ACC112 (cell line): ENCODE data around the gene FAM229A.

ENCODE experiments used
- H2AFZ ChIP-seq: fragments of 200-600 bp; sonication (generic); one replicate; pipeline ENCODE4 v1.6.0; 2017; ENCODE audit warnings: antibody characterized with exemption, low read length; ENCODE audit not compliant: unreplicated experiment
- H3K27ac ChIP-seq: fragments of 200-600 bp; sonication (generic); 2 replicates; pipeline ENCODE4 v1.5.1; 2014; ENCODE audit warnings: low read depth, mild to moderate bottlenecking, antibody characterized with exemption, low read length, moderate library complexity
- H3K27me3 ChIP-seq: fragments of 200-600 bp; sonication (generic); 2 replicates; pipeline ENCODE4 v1.6.1; 2014; ENCODE audit warnings: mild to moderate bottlenecking, antibody characterized with exemption, low read length, moderate library complexity, mixed read lengths; ENCODE audit not compliant: insufficient read depth
- H3K36me3 ChIP-seq: fragments of 200-600 bp; sonication (generic); 2 replicates; pipeline ENCODE4 v1.6.1; 2016; ENCODE audit warnings: mild to moderate bottlenecking, antibody characterized with exemption, low read length, moderate library complexity, mixed read lengths; ENCODE audit not compliant: insufficient read depth
- H3K4me1 ChIP-seq: fragments of 200-600 bp; sonication (generic); one replicate; pipeline ENCODE4 v1.6.1; 2016; ENCODE audit warnings: low read length, mixed read lengths; ENCODE audit not compliant: insufficient read depth, unreplicated experiment, control insufficient read depth
- H3K4me3 ChIP-seq: fragments of 200-600 bp; sonication (generic); 2 replicates; pipeline ENCODE4 v1.5.1; 2014; ENCODE audit warnings: mild to moderate bottlenecking, low read depth, low read length
- H3K79me2 ChIP-seq: fragments of 200-600 bp; sonication (generic); one replicate; pipeline ENCODE4 v1.6.0; 2016; ENCODE audit warnings: low read length; ENCODE audit not compliant: control insufficient read depth, unreplicated experiment, insufficient read depth

FAM229A gene

DNA sequence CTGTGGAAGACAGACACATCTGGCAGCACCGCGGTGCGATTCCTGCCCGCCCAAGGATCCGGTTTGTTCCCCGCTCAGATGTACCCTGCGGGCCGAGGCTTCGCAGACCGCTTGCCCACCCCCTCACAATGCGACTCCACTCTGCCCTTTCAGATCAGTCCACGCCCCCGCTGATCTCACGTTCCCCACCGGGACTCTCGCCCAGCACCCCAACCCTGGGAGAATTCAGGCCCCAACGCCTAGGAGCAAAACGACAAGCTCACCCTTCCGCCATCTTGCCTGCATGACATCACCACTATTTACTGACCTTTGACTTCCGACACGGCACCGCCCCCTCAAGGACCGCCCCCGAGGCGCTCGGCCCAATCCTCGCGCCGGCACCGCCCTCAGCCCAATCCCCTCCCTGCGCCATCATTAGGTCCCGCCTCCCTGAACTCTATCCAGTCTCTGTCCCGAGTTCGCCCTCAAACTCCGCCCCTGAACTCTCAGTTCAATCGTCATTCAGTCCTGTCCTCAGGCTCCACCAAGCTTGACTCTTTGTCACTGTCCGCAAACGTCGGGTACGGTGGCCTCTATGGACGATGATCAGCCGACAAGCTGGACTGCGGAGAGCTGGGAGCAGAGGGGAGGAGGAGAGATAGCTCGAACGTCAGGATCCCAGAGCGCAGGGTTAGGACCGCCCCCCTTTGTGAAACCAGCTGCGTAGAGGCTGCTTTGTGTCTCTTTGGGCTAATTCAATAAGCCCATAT lies 32.0 kb upstream of the FAM229A start, which contains the start of gene BSDC1:
BSDC1 (minus strand) TSS at position 301 of the 749 bp plus-strand sequence; CDS start at position 274, 27 bp downstream.
- H3K79me2 ChIP-seq, result peaks cover 30% of the 10 kb centered on the region
- H3K27ac ChIP-seq, result peak within 1 kb of the TSS; percentile 76
- H3K36me3 ChIP-seq, result peaks cover 10% of the 10 kb centered on the region; the same call in 1 of the 2 replicates
- H3K27me3 ChIP-seq, result no peaks in the 10 kb centered on the region
- H3K4me3 ChIP-seq, result peak within 1 kb of the TSS; percentile 90
- H2AFZ ChIP-seq, result peak within 1 kb of the TSS; percentile 92
- peaks cover 12% of the 10 kb centered on the region for H3K4me1 ChIP-seq

DNA sequence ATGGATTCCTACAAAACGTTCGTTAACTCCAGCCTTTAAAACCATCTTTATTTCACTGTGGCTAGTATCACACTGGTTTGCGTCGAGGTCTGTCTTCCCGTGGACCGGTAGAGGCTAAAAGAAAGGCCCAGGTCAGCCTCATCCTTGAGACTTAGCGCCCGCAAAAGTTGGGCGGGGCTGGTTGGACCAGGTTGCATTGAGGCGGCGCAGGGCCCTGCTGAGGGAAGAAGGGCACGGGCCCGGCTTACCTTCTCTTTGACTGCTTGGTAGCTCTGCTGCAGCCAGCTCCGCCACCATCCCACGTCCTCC lies 31.5 kb upstream of the FAM229A start:
- peak overlapping the region; percentile 72 for H3K27ac ChIP-seq

DNA sequence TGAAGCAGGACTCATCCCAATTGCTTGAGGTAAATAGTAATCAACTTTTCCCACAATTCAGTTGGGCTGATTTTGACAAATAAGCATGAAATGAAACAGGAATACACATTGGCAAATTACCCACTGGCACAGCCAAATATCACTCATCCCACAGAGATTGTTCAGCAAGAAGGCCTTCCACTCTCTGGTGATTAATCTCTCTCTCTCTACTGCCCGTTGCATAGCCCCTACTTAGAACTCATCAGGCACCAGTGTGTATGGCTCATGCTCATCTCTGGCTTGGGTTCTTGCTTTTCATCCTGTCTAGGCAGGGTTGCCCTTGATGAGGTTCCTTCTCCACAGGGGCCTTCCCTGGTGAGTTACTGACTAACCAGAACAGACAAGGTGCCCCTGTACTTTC lies 30.9 kb upstream of the FAM229A start:
- Histone ChIP-seq H3K27ac (peak overlapping the region; percentile 72; the same call in 1 of the 2 replicates), H3K36me3 (peaks cover 12% of the 10 kb centered on the region; the same call in 1 of the 2 replicates), H3K4me1 (peaks cover 12% of the 10 kb centered on the region), H3K79me2 (peaks cover 30% of the 10 kb centered on the region), H3K4me3 (peak overlapping the region; percentile 90), H2AFZ (no peak overlapping the region), H3K27me3 (no peaks in the 10 kb centered on the region)

More for the DNA sequence above, 31.5 kb upstream of the FAM229A start:
- Histone ChIP-seq H3K4me1 (peaks cover 12% of the 10 kb centered on the region), H2AFZ (peak overlapping the region; percentile 54), H3K79me2 (peaks cover 30% of the 10 kb centered on the region), H3K36me3 (peaks cover 12% of the 10 kb centered on the region; the same call in 1 of the 2 replicates), H3K4me3 (peak overlapping the region; percentile 90), H3K27me3 (no peaks in the 10 kb centered on the region)

DNA sequence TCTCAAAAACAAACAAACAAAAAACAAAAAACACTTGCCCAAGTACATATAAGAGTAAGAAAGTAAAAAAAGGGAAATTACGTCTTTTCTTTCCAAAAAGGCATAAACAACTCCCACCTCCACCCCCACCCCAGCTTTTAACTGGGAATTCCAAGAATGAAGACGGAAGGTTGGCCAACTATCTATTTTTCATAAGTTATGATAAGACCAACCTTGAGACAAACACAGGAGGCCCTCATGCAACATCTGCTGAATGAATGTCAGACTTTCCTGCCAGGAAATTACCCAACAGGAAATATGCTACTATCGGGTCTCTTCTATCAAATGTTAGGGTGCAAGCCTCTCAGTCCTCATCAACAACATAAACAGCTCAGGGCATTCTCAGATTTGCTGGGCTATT lies 30.0 kb upstream of the FAM229A start:
- Histone ChIP-seq H3K36me3 (peaks cover 17% of the 10 kb centered on the region; the same call in 1 of the 2 replicates), H3K27ac (no peak overlapping the region), H3K4me3 (no peak overlapping the region; the same call in 1 of the 2 replicates), H2AFZ (no peak overlapping the region), H3K4me1 (peaks cover 12% of the 10 kb centered on the region), H3K79me2 (peaks cover 30% of the 10 kb centered on the region), H3K27me3 (no peaks in the 10 kb centered on the region)

DNA sequence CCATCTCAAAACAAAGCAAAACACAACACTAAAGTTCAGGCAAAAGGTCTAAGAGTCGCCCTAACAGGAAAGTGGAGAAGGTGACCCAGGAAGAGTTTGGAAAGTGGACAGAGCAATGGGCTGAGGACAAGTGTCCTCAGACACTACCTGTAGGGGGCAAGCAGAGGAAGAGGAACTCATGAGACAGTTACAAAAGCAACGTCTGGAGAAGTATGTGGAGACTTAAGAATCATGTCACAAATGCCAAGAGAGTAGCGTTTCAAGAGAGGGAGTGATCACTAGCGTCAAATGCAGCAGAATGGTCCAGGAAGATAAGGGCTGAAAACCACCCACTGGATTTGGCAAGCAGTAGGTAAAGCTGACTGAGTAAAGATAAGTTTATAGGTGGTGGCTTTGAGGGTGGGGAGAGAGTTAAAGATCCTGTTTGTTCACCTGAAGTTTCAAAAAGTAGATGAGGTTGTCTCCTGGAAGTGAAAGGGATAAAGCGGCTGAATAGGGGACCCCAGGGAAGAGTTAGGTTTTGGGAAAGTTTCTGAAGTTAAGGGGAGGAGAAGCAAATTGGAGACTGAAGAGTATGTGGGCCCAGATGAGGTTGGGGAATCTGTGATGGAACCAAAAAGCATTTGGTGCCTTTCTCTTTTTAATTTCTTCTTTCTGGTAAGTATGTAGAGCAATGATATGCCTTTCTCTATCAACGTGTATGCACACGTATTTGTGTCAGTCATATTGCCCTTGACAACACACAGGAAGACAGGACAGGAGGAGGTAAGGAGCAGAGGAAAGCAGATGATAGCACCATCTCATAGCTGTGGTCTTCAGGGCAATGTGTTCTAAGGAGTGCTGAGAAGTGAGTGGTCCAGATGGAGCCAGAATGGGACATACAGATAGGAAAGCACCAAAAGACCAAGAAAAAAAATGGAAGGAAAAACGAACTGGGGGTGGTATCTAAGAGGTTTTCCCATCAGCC lies 28.9 kb upstream of the FAM229A start:
- H3K4me3 ChIP-seq, result no peak overlapping the region
- H3K27me3 ChIP-seq, result no peaks in the 10 kb centered on the region
- no peak overlapping the region for H2AFZ ChIP-seq
- H3K36me3 ChIP-seq, result peaks cover 21% of the 10 kb centered on the region
- H3K79me2 ChIP-seq, result peaks cover 30% of the 10 kb centered on the region
- peaks cover 12% of the 10 kb centered on the region for H3K4me1 ChIP-seq
- no peak overlapping the region for H3K27ac ChIP-seq

DNA sequence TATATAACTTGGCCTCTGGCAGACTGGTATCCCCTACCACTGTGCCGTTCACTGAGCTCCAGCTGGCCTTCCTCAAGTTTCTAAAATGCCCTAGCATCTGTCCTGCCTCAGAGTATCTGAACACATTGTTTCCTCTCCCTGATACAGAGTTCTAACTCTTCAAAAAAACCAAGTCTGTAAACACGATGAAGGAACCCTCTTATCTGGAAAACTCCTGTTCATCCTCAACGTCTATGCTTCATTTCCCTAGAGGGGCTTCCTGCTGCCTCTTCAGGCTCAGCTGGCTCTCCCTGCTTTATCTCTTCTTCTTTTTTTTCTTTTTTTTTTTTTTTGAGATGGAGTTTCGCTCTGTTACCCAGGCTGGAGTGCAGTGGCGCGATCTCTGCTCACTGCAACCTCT lies 26.4 kb upstream of the FAM229A start:
- Histone ChIP-seq H3K4me3 (no peak overlapping the region), H3K4me1 (peaks cover 8% of the 10 kb centered on the region), H3K79me2 (peaks cover 24% of the 10 kb centered on the region), H3K27ac (no peak overlapping the region), H3K27me3 (no peaks in the 10 kb centered on the region), H2AFZ (no peak overlapping the region), H3K36me3 (peaks cover 34% of the 10 kb centered on the region)

DNA sequence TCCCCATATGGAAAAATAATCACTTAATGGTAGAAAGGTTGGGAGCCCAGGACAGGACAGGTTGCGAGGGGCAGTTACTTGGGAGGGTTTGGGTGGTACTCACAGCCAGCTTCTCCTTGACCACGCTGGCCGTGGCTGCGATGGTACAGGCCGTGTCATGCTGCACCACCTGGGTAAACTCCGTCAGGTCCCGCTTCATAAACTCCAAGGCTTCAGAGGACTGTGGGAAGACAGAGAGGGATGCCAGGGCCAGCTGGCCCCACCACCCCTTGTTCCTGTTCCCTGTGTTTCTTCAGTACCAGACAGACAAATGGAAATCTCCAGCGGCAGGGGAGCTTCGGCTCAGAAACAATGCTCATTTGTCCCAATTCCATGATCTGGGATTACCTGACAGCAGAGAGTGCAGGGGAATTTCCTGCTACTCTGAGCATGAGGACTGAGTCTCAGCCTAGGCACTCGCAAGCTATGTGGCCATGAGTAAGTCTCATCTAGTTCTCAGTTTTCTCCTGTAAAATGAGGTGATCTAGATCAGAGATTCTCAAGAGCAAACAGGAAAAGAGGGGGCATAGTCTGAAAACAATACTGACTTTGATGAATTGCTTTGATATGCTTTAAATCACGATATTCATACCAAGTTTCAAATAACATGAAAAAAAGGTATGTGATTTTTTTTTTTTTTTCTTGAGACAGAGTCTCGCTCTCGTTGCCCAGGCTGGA lies 24.5 kb upstream of the FAM229A start:
- Histone ChIP-seq H2AFZ (no peak overlapping the region), H3K36me3 (peaks cover 34% of the 10 kb centered on the region), H3K27me3 (no peaks in the 10 kb centered on the region), H3K79me2 (peaks cover 10% of the 10 kb centered on the region), H3K27ac (no peak overlapping the region), H3K4me3 (no peak overlapping the region), H3K4me1 (no peaks in the 10 kb centered on the region)

DNA sequence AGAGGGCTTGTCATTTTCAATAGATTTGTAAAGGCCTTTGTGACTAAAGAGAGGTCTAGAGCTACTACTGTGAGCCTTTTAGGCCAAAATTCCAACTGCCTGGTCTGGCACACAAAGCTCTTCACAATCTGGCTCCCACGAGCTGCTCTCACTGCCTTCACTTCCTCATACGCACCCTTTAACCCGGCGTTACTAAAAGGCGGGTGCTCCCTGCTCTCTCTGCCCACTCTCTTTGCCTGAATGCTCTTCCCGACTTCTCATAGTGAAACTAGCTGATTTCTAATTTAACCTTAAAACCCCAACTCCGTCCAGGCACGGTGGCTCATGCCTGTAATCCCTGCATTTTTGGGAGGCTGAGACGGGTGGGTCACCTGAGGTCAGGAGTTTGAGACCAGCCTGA lies 17.8 kb upstream of the FAM229A start:
- H3K4me1 ChIP-seq, result no peaks in the 10 kb centered on the region
- H3K79me2 ChIP-seq, result no peaks in the 10 kb centered on the region
- H3K4me3 ChIP-seq, result no peak overlapping the region
- H3K36me3 ChIP-seq, result peaks cover 25% of the 10 kb centered on the region
- no peaks in the 10 kb centered on the region for H3K27me3 ChIP-seq
- no peak overlapping the region for H3K27ac ChIP-seq
- no peak overlapping the region for H2AFZ ChIP-seq

DNA sequence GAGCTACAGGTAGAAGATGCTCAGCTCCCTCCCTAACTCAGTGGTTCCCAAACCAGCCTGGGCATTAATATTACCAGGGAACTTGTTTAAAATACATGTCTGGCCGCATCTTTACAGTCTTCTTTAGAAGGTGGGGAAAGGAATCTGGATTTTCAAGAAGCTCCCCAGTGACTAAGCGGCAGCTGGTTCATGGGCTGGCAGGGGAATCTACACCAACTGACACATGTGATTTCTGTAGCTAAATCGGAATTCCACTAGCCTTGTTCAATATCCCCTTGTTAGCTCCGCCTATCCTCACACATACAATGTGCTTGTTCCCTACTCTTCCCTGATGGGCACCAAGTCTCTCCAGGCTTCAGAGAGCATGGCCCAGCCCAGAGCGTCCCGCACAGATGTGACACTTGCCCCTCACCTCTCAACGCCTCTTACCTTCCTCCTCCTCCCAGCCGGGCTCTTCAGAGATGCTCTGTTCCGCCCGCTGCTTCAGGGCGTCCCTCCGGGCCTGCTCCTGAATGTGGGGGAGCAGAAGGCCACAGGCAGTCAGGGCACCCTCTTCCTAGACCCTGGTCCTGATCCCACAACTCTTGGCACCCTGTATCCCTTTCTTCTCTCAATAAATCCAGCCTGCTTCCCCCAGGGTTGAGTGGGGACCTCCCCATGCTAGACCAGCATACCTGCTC lies 15.4 kb upstream of the FAM229A start:
- Histone ChIP-seq H3K36me3 (peaks cover 14% of the 10 kb centered on the region), H3K4me1 (no peaks in the 10 kb centered on the region), H3K4me3 (no peak overlapping the region), H3K79me2 (no peaks in the 10 kb centered on the region), H3K27ac (no peak overlapping the region), H3K27me3 (no peaks in the 10 kb centered on the region), H2AFZ (no peak overlapping the region)

DNA sequence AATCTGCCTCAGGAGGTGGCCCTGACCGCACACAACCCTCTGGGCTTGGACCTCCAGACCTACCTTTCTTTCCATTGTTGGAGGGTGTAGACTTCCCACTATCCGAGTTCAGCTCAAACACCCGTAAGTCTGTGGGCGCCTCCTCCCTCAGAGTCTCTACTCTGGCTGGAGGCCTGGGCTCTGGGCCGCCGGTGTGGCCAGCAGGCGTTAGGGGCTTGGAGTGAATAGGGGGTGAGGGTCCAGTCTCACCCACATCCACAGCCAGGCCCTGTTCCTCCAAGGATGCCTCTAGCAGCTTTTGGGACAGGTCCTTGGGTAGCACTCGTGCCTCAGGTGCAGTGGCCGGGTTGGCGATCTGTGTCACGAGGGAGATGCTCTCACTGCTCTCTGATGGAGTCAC lies 13.9 kb upstream of the FAM229A start:
- H3K4me1 ChIP-seq, result no peaks in the 10 kb centered on the region
- H3K79me2 ChIP-seq, result no peaks in the 10 kb centered on the region
- no peak overlapping the region for H3K27ac ChIP-seq
- no peak overlapping the region for H3K4me3 ChIP-seq
- no peaks in the 10 kb centered on the region for H3K27me3 ChIP-seq
- H2AFZ ChIP-seq, result no peak overlapping the region
- H3K36me3 ChIP-seq, result peaks cover 9% of the 10 kb centered on the region
